ENCODE data around the gene RXRA.

DNA sequence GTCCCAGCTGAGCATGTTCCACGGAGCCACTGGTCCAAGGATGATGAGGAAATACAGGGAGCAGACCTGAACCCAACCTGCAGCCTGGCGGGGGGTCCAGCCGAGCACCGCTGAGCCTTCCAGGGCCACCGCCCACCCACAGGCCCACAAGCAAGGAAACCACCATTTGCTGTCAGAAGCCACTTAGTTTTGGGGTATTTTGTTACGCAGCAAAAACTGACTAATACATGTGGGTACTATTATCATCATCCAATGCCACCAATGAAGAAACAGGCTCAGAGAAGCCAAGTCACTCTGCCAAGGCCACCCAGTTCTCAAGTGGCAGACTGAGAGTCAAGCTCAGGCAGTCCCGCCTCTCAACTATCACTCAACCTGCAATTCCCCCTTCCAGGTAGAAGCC, 48.0 kb upstream of the RXRA start:
- no peak for TF ChIP-seq POLR2AphosphoS5 (IDR thresholded peaks at IDR 0.05; ENCODE audit: low read length)
- TF ChIP-seq, protein P1, sequence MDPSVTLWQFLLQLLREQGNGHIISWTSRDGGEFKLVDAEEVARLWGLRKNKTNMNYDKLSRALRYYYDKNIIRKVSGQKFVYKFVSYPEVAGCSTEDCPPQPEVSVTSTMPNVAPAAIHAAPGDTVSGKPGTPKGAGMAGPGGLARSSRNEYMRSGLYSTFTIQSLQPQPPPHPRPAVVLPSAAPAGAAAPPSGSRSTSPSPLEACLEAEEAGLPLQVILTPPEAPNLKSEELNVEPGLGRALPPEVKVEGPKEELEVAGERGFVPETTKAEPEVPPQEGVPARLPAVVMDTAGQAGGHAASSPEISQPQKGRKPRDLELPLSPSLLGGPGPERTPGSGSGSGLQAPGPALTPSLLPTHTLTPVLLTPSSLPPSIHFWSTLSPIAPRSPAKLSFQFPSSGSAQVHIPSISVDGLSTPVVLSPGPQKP (IDR thresholded peaks at IDR 0.05; ENCODE audit: low read depth, low read length), result no peak
- no peak for TF ChIP-seq GABPA (IDR thresholded peaks at IDR 0.05; ENCODE audit: low read depth)
- TF ChIP-seq JUND (IDR thresholded peaks at IDR 0.05; ENCODE audit: low read depth, low read length), result no peak
- TF ChIP-seq, protein P2, sequence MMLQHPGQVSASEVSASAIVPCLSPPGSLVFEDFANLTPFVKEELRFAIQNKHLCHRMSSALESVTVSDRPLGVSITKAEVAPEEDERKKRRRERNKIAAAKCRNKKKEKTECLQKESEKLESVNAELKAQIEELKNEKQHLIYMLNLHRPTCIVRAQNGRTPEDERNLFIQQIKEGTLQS (IDR thresholded peaks at IDR 0.05; ENCODE audit: borderline replicate concordance, extremely low read depth, low read depth, low read length), result no peak

All from GM12878 (cell line).